Glutamatergic neuron (in vitro differentiated cells): ENCODE data around the gene PCK2. TPM values are rescaled to one million over a fixed set of nuclear protein-coding genes. Genes with fewer than 3 reads are reported as not detected.

ENCODE experiments used
- DNase-seq: peaks from one replicate; pipeline ENCODE4 v3.0.0; 2022
- H3K27ac Mint-ChIP-seq: one replicate; pipeline ENCODE4 v1.8.0; 2020; ENCODE audit warnings: mild to moderate bottlenecking, mixed read lengths, inconsistent platforms; ENCODE audit not compliant: unreplicated experiment
- H3K27me3 Mint-ChIP-seq: one replicate; pipeline ENCODE4 v1.8.0; 2020; ENCODE audit warnings: mild to moderate bottlenecking, moderate library complexity, mixed read lengths, inconsistent platforms; ENCODE audit not compliant: unreplicated experiment
- H3K36me3 Mint-ChIP-seq: one replicate; pipeline ENCODE4 v1.8.0; 2020; ENCODE audit warnings: mild to moderate bottlenecking, mixed read lengths, inconsistent platforms; ENCODE audit not compliant: unreplicated experiment
- H3K4me1 Mint-ChIP-seq: one replicate; pipeline ENCODE4 v1.8.0; 2020; ENCODE audit warnings: mild to moderate bottlenecking, low read depth, mixed read lengths, inconsistent platforms; ENCODE audit not compliant: unreplicated experiment
- H3K4me3 Mint-ChIP-seq: one replicate; pipeline ENCODE4 v1.8.0; 2020; ENCODE audit warnings: mild to moderate bottlenecking, mixed read lengths, inconsistent platforms; ENCODE audit not compliant: unreplicated experiment
- H3K9me3 Mint-ChIP-seq: one replicate; pipeline ENCODE4 v1.8.0; 2020; ENCODE audit warnings: mild to moderate bottlenecking, moderate library complexity, mixed read lengths, inconsistent platforms; ENCODE audit not compliant: unreplicated experiment
- total RNA-seq: library from RNA; stranded (reverse); fragmentation: NEBNext Ultra II Directional; extraction: Animal tissue kit (Norgen Biotek cat#: 25700); gene quantifications from one replicate; pipeline ENCODE4 v1.2.1, GENCODE V29; 2021; ENCODE audit not compliant: unreplicated experiment
- TF ChIP-seq, protein P1 (sequence below): fragments of 200-600 bp; sonication (generic); IDR thresholded peaks from one replicate; pipeline ENCODE4 v1.5.0; 2021; ENCODE audit not compliant: partially characterized antibody, unreplicated experiment

PCK2 gene
- total RNA-seq, 1 donor from 2014 or later = 99.9 TPM

DNA sequence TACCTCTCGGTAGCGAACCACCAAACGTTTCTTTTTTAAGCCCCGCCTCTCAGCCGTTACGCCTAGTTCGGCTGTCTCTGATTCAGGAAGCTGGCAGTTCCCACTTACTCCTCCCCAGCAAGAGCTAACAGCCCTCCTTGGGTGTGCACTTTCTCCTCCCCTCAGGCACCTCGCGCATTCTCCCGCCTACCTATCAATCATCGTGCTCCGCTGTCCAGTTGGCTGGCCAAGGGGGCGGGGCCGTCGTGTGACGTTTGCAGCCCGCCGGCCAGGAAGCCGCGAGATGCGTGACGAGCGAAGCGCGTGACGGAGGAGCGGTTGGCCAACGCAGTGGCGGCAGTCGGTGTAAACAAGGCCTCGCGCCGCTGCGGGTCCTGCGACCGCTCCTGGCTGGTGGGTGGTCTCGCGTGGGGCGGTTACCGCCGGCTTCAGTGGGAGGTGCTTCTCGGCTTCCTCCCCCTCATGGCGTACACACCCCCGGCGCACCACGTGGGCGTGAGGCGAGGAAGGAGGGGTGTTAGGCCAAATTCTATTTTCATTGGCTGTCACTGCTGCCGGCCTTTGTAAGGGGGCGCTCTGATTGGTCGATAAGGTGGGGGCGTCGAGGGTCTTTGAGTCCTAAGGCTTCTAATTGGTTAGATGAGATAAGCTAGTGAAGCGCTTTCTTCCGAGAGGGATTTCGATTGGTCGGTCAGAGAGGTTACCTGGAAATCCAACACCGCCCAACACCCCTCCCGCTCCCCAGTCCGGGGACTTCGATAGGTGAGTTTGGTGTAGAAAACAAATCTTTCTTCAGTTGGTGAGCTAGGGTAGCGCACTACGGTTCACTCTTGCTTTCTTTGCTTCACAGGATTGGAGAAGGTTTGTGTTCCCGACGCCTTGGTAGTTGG lies 20.7 kb downstream of the PCK2 start, which contains the start of the genes DCAF11 and NRL:
DCAF11 (plus strand) TSS at position 246 of the 890 bp plus-strand sequence. CDS start 818 bp downstream, outside the sequence.
NRL (minus strand) TSS at position 418 of the 890 bp plus-strand sequence. CDS start 32,101 bp downstream, outside the sequence.
- DNase-seq = peak; percentile 99
- Mint-ChIP-seq H3K27ac (peak within 1 kb of the TSS; percentile 98), H3K27me3 (peaks cover 6% of the 10 kb centered on the region), H3K4me1 (peaks cover 10% of the 10 kb centered on the region), H3K4me3 (peak within 1 kb of the TSS; percentile 97), H3K36me3 (peaks cover 5% of the 10 kb centered on the region), H3K9me3 (peaks cover 11% of the 10 kb centered on the region)
- TF ChIP-seq, protein P1, sequence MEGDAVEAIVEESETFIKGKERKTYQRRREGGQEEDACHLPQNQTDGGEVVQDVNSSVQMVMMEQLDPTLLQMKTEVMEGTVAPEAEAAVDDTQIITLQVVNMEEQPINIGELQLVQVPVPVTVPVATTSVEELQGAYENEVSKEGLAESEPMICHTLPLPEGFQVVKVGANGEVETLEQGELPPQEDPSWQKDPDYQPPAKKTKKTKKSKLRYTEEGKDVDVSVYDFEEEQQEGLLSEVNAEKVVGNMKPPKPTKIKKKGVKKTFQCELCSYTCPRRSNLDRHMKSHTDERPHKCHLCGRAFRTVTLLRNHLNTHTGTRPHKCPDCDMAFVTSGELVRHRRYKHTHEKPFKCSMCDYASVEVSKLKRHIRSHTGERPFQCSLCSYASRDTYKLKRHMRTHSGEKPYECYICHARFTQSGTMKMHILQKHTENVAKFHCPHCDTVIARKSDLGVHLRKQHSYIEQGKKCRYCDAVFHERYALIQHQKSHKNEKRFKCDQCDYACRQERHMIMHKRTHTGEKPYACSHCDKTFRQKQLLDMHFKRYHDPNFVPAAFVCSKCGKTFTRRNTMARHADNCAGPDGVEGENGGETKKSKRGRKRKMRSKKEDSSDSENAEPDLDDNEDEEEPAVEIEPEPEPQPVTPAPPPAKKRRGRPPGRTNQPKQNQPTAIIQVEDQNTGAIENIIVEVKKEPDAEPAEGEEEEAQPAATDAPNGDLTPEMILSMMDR = no peak

GRCh38 chr14:24115422-24116127 lies 21.5 kb downstream of the PCK2 start:
- peak overlapping the region; percentile 98 for H3K27ac Mint-ChIP-seq
- H3K4me1 Mint-ChIP-seq = peaks cover 10% of the 10 kb centered on the region
- no peak for DNase-seq
- peaks cover 5% of the 10 kb centered on the region for H3K36me3 Mint-ChIP-seq
- peaks cover 11% of the 10 kb centered on the region for H3K9me3 Mint-ChIP-seq
- TF ChIP-seq, protein P1 = no peak
- peak overlapping the region; percentile 97 for H3K4me3 Mint-ChIP-seq
- peaks cover 6% of the 10 kb centered on the region for H3K27me3 Mint-ChIP-seq

GRCh38 chr14:24116128-24116814 lies 22.2 kb downstream of the PCK2 start:
- Mint-ChIP-seq H3K27ac (peak overlapping the region; percentile 12), H3K4me3 (peak overlapping the region; percentile 97), H3K36me3 (peaks cover 5% of the 10 kb centered on the region), H3K9me3 (peaks cover 11% of the 10 kb centered on the region), H3K27me3 (peaks cover 6% of the 10 kb centered on the region), H3K4me1 (peaks cover 10% of the 10 kb centered on the region)
- DNase-seq = no peak
- TF ChIP-seq, protein P1 = no peak

GRCh38 chr14:24117179-24117578 lies 23.1 kb downstream of the PCK2 start:
- H3K9me3 Mint-ChIP-seq = peaks cover 11% of the 10 kb centered on the region
- H3K27ac Mint-ChIP-seq = no peak overlapping the region
- H3K27me3 Mint-ChIP-seq = peaks cover 8% of the 10 kb centered on the region
- no peak for DNase-seq
- TF ChIP-seq, protein P1 = no peak
- no peak overlapping the region for H3K4me3 Mint-ChIP-seq
- H3K4me1 Mint-ChIP-seq = peaks cover 10% of the 10 kb centered on the region
- peaks cover 5% of the 10 kb centered on the region for H3K36me3 Mint-ChIP-seq
